Left lung (tissue), 10 donors: ENCODE results near the gene KIAA1549. TPM values are rescaled to one million over a fixed set of nuclear protein-coding genes. Genes with fewer than 3 reads are reported as not detected.
A peak's percentile ranks its signal among the peaks of the same experiment; 100 is the strongest.
"Not testable (repeated sequence)": the region's sequence is repeated elsewhere in the genome, so short reads cannot be mapped to it uniquely, and the experiment has no call there.

Experiments used
- ATAC-seq: fragments of 200-7000 bp; cut with Tn5 transposase; one replicate; pipeline ENCODE4 v1.9.1; 2020; ENCODE audit warnings: moderate library complexity
- DNase-seq, 4 donors: peaks; one replicate each; pipeline ENCODE4 v3.0.0-alpha.2; 2013 to 2020
- H3K27ac ChIP-seq, 2 donors: fragments of 200-600 bp; sonication (generic) in 1 of 2; one replicate each; pipeline versions ENCODE4 v1.5.0 to v1.8.0; 2020 to 2021
- H3K27me3 ChIP-seq, 2 donors: fragments of 200-600 bp; sonication (generic) in 1 of 2; one replicate each; pipeline versions ENCODE4 v1.5.0 to v1.8.0; 2020 to 2021
- H3K36me3 ChIP-seq, 2 donors: fragments of 200-600 bp; sonication (generic) in 1 of 2; one replicate each; pipeline versions ENCODE4 v1.5.0 to v1.8.0; 2020 to 2021
- H3K4me1 ChIP-seq, 2 donors: fragments of 200-600 bp; one replicate each; pipeline ENCODE4 v1.8.0; 2021
- H3K4me3 ChIP-seq, 2 donors: fragments of 200-600 bp; sonication (generic) in 1 of 2; one replicate each; pipeline versions ENCODE4 v1.5.0 to v1.8.0; 2020 to 2021; ENCODE audit warnings: mild to moderate bottlenecking in 1 of 2
- H3K9me3 ChIP-seq, 2 donors: fragments of 200-600 bp; sonication (generic) in 1 of 2; one replicate each; pipeline versions ENCODE4 v1.5.0 to v1.8.0; 2020 to 2021
- intact Hi-C, 2 donors: fragments of 100-400 bp; cut with DNase I; formaldehyde crosslinking; loops; one replicate each; pipeline versions ENCODE4 v1.11.2 to v1.14.2; 2022
- polyA plus RNA-seq, 6 donors: library from polyadenylated mRNA; unstranded; fragments of 120-200 nt; gene quantifications; one replicate each; pipeline ENCODE4 v1.2.1, GENCODE V29; 2013; ENCODE audit not compliant: insufficient read length in 6 of 6
- total RNA-seq, 2 donors: library from RNA; stranded (reverse); fragmentation: NEBNext Ultra II Directional; extraction: Animal tissue kit (Norgen Biotek cat#: 25700); gene quantifications; one replicate each; pipeline ENCODE4 v1.2.1, GENCODE V29; 2021
- TF ChIP-seq, protein P1 (sequence below), 2 donors: fragments of 200-600 bp; sonication (generic) in 1 of 2; IDR thresholded peaks; one replicate each; pipeline versions ENCODE4 v1.5.0 to v1.8.0; 2021; ENCODE audit warnings: antibody characterized with exemption in 2 of 2
- donor health status: DM: no; HTN: yes; CAD: no.
- donor health status: DM: no; HTN: no; CAD: no.

Gene KIAA1549
- total and polyA plus RNA-seq, 8 donors = 4.1 to 16.9 (median 14.9) TPM

DNA sequence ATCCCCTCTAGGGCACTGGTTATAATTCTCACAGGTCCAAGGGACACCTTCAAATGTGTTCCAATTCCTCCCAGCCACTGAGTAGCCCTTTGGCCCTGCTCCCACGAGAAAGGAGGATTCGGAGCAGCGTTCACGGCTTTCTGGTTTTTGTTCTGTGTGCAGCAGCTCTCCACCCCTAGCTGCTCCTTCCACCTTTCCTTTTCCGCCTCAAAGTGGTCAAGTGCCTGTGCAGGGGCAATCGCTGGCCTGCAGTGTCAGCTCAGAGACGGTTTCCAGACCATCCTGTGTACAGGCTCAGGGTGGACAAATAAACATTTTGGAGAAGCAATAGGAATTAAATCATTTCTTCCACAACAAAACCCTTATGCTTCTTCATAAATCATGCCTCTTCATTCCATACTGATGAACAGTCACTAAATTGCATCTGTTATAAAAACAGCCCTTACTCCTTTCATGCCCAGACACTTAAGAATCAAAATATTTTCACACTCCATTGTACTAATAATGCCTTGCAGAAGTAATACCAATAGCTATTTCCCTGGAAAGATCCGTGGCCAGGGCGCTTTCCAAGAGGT lies 1.1 kb downstream of the KIAA1549 start:
- DNase-seq = no peak
- peaks cover 0 to 17% of the 10 kb centered on the region in 2 donors for H3K4me1 ChIP-seq
- H3K27me3 ChIP-seq = peaks cover 0 to 40% of the 10 kb centered on the region in 2 donors
- no peaks in the 10 kb centered on the region for H3K9me3 ChIP-seq
- no peak for ATAC-seq
- H3K36me3 ChIP-seq = no peaks in the 10 kb centered on the region
- H3K4me3 ChIP-seq = peak overlapping the region; percentile 51 to 52
- intact Hi-C loops = loop anchor here in 1 of 2 donors (10.0 kb wide), 1 partner anchor 95 kb away; no protein-coding TSS in a partner anchor
- H3K27ac ChIP-seq = no peak overlapping the region
- TF ChIP-seq, protein P1, sequence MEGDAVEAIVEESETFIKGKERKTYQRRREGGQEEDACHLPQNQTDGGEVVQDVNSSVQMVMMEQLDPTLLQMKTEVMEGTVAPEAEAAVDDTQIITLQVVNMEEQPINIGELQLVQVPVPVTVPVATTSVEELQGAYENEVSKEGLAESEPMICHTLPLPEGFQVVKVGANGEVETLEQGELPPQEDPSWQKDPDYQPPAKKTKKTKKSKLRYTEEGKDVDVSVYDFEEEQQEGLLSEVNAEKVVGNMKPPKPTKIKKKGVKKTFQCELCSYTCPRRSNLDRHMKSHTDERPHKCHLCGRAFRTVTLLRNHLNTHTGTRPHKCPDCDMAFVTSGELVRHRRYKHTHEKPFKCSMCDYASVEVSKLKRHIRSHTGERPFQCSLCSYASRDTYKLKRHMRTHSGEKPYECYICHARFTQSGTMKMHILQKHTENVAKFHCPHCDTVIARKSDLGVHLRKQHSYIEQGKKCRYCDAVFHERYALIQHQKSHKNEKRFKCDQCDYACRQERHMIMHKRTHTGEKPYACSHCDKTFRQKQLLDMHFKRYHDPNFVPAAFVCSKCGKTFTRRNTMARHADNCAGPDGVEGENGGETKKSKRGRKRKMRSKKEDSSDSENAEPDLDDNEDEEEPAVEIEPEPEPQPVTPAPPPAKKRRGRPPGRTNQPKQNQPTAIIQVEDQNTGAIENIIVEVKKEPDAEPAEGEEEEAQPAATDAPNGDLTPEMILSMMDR (IDR thresholded peaks at IDR 0.05) = no peak

DNA sequence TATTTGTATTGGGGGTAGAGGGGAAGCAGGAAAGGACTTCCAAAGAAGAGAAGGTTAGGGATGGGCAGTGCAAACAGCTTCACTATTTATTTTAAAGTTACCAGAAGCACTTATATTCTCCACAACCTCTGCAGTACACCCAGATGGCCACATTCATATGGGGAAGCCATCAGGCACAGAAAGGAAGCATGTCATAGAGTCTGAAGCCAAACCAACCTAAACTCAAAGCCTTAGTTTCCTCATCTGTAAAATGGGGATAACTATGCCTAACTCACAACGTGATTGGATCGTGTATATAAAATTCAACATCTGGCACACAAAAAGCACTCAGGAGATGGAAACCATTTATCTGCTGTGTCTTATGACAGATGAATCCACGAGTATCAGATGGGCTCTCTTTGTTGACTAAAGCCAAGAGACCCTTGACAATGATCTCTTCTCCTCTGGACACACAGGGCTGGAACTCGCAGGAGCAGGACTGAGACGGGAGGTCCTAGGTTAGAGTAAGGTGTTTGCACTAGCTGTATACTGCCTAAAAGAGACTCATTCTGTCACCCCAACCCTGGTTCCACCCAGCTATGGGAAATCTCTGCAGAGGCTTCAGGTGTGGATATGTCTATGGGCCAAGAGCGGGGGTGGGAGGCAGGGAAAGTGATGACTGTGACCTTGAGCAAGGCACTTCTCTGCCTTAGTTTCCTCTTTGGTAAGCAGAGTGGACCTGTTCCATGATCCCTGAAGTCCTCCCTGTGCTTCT lies 1.8 kb downstream of the KIAA1549 start:
- intact Hi-C loops = no loop called here
- H3K36me3 ChIP-seq = no peaks in the 10 kb centered on the region
- H3K27ac ChIP-seq = no peak overlapping the region
- no peak overlapping the region for H3K4me3 ChIP-seq
- ATAC-seq = no peak
- no peaks in the 10 kb centered on the region for H3K9me3 ChIP-seq
- peaks cover 0 to 17% of the 10 kb centered on the region in 2 donors for H3K4me1 ChIP-seq
- H3K27me3 ChIP-seq = peaks cover 0 to 40% of the 10 kb centered on the region in 2 donors
- DNase-seq = no peak
- TF ChIP-seq, protein P1 (IDR thresholded peaks at IDR 0.05) = peak in 1 of 2 donors; percentile 12

- Histone ChIP-seq H3K4me3 (no peak overlapping the region), H3K27ac (no peak overlapping the region), H3K36me3 (no peaks in the 10 kb centered on the region), H3K9me3 (no peaks in the 10 kb centered on the region), H3K27me3 (peaks cover 0 to 40% of the 10 kb centered on the region in 2 donors), H3K4me1 (peaks cover 0 to 17% of the 10 kb centered on the region in 2 donors)
- intact Hi-C loops = no loop called here
- no peak for ATAC-seq
- TF ChIP-seq, protein P1 (IDR thresholded peaks at IDR 0.05) = no peak
- no peak for DNase-seq
Observed at GRCh38 chr7:138978541-138979184, 2.5 kb downstream of the KIAA1549 start.

DNA sequence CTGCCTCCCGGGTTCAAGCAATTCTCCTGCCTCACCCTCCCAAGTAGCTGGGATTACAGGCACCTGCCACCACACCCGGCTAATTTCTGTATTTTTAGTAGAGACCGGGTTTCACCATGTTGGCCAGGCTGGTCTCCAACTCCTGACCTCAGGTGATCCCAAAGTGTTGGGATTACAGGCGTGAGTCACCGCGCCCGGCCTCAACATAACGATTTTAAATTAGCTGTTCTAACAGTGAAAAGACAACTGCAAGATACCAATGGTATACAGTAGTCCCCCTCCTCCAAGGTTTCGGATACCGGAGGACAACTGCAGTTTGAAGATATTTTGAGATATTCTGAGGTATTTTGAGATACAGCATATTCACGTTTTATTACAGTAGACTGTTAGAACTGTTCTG lies 5.0 kb downstream of the KIAA1549 start:
- not testable (repeated sequence) for ATAC-seq, DNase-seq, H3K36me3 ChIP-seq

DNA sequence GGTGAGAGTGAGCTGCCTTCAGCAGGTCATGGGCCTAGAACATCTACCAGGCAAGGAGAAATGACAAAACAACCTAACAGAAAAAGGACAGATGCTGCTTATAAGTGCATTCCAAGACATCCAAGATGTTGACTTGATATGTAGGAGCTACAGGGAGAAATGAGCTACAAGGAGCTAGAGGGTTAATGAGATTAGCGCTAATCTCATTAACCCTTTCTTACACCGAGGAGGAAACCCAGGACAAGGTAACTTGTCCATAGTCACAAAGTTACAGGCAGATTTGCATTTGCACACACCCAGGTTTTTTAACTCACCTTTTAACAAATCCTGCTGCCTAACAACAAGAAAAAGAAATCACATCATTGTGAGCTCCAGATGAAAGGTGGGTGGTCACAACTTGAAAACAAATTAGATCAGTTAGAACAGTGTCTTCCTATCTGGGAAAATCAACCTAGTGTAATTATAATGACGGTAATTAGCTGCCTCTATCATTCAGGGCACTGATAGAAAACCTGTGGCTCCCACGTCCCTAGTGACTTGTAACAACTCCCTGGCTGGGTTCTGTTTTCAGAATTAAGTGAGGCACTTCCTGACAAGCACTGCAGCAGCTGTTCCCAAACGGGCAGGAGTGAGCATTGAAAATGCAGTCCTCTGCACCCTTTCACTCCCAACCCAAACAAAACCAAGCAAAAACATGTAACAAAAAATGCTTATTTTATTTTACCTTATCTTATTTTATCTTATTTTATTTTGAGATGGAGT lies 5.7 kb downstream of the KIAA1549 start:
- ATAC-seq (no peak), DNase-seq (peak in 1 of 4 donors; percentile 43)
- no peaks in the 10 kb centered on the region for H3K9me3 ChIP-seq
- peaks cover 0 to 4% of the 10 kb centered on the region in 2 donors for H3K4me1 ChIP-seq
- TF ChIP-seq, protein P1 (IDR thresholded peaks at IDR 0.05) = no peak
- peaks cover 0 to 19% of the 10 kb centered on the region in 2 donors for H3K27me3 ChIP-seq
- intact Hi-C loops = no loop called here
- no peak overlapping the region for H3K27ac ChIP-seq
- no peak overlapping the region for H3K4me3 ChIP-seq
- no peaks in the 10 kb centered on the region for H3K36me3 ChIP-seq

More for the DNA sequence above, 5.0 kb downstream of the KIAA1549 start:
- H3K4me1 ChIP-seq, H3K4me3 ChIP-seq, H3K27ac ChIP-seq, H3K9me3 ChIP-seq, intact Hi-C loops: not testable (repeated sequence)
- H3K27me3 ChIP-seq = peaks cover 0 to 24% of the 10 kb centered on the region in 2 donors
